DMS 273 (cell line): ENCODE results near the gene ZNF322.

ENCODE experiments used
- DNase-seq: peaks from one replicate; lab custom pipeline; 2025; ENCODE audit not compliant: unreplicated experiment; lab: John Stamatoyannopoulos, UW

ZNF322 gene

GRCh38 chr6:26613689-26614683 is 45.6 kb downstream of the ZNF322 start:
- DNase-seq: no peak

- no peak for DNase-seq
These were observed 46.3 kb downstream of the ZNF322 start for GRCh38 chr6:26613201-26613600.

GRCh38 chr6:26611599-26611998 is 47.9 kb downstream of the ZNF322 start:
- no peak for DNase-seq

- DNase-seq: no peak
These were observed 50.1 kb downstream of the ZNF322 start for GRCh38 chr6:26609463-26609862.

GRCh38 chr6:26607434-26608230 is 51.9 kb downstream of the ZNF322 start:
- peak; percentile 84 for DNase-seq

GRCh38 chr6:26604797-26605196 is 54.7 kb downstream of the ZNF322 start:
- no peak for DNase-seq

- no peak for DNase-seq
These were observed 55.5 kb downstream of the ZNF322 start for GRCh38 chr6:26604026-26604425.

GRCh38 chr6:26602262-26602661 is 57.3 kb downstream of the ZNF322 start:
- DNase-seq: no peak

- DNase-seq: no peak
These were observed 58.8 kb downstream of the ZNF322 start for GRCh38 chr6:26600759-26601158.

GRCh38 chr6:26599591-26599990 is 60.0 kb downstream of the ZNF322 start:
- no peak for DNase-seq

GRCh38 chr6:26599134-26599533 is 60.4 kb downstream of the ZNF322 start:
- no peak for DNase-seq

GRCh38 chr6:26598267-26598666 is 61.3 kb downstream of the ZNF322 start:
- no peak for DNase-seq

GRCh38 chr6:26597821-26598220 is 61.7 kb downstream of the ZNF322 start:
- no peak for DNase-seq

- DNase-seq: no peak
These were observed 62.2 kb downstream of the ZNF322 start for GRCh38 chr6:26597389-26597766.

- peak; percentile 99 for DNase-seq
These were observed 62.8 kb downstream of the ZNF322 start, which contains the start of gene ABT1 for GRCh38 chr6:26596579-26597388. ABT1 (plus strand) TSS chr6:26596953; CDS start chr6:26596983, 30 bp downstream.

- peak; percentile 97 for DNase-seq
These were observed 63.8 kb downstream of the ZNF322 start for GRCh38 chr6:26595669-26596269.

GRCh38 chr6:26594730-26595632 is 64.6 kb downstream of the ZNF322 start:
- DNase-seq: peak; percentile 91

GRCh38 chr6:26594131-26594498 is 65.4 kb downstream of the ZNF322 start:
- no peak for DNase-seq

- peak; percentile 31 for DNase-seq
These were observed 66.0 kb downstream of the ZNF322 start for GRCh38 chr6:26593278-26594130.
